LNCaP clone FGC (cell line): ENCODE data around the gene CRIP1.
A peak's percentile ranks its signal among the peaks of the same experiment; 100 is the strongest.

Experiments
- DNase-seq: peaks from one replicate; pipeline ENCODE4 v3.0.0-alpha.2; 2011; ENCODE audit warnings: low read depth
- H3K4me3 ChIP-seq: 2 replicates; pipeline ENCODE4 v1.5.1; 2011; ENCODE audit warnings: mild to moderate bottlenecking, low read depth, low read length, control low read depth
- CTCF ChIP-seq: IDR thresholded peaks from 2 replicates; pipeline ENCODE4 v1.5.1; 2012; ENCODE audit warnings: mild to moderate bottlenecking; ENCODE audit not compliant: control insufficient read depth, insufficient read depth; ENCODE audit errors: extremely low read depth

Gene CRIP1

DNA sequence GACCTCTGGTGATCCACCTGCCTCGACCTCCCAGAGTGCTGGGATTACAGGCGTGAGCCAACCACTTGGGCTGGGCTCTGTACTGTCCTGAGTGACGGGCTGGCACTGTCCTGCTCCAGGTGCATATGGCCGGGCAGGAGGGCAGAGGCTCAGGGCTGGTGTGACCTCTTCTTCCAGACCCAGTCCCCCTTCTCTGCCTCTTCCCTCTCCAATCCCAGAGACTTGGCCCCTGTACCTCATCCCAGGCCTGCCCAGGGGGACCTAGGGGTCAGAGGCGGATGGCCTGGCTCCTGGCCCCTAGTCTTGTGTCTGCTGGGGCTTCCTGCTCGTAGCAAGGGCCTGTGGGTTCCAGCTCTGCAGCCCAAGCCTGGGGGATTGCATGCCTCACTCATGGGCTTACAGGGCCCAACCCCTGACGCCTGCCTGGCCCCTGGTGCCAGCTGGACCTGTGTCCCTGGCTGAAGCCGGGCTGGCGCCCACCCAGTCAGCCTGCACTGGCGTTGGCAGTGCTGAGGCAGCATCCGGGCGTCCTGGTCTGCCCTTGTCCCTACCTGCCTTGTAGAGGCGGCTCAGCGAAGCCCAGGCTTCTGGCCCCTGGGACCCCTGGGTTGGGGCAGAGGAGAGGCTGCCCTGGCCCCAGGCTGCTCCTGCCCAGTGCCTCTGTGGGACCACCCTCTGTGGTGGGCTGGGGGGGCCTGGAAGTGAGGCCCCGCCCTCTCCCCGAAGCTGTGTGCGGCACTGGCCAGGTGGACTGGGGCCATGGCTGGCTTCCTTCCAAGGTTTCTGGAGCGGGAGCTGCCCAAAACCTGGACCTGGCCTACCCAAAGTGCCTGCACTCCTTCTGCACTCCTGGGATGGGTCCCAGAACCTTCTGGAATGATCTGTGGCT, 8.7 kb downstream of the CRIP1 start:
- peak; percentile 44 for DNase-seq
- no peak for TF ChIP-seq CTCF

GRCh38 chr14:105495990-105496830, 9.5 kb downstream of the CRIP1 start:
- H3K4me3 ChIP-seq: no peak overlapping the region
- no peak for TF ChIP-seq CTCF
- no peak for DNase-seq

More for the DNA sequence above, 8.7 kb downstream of the CRIP1 start:
- H3K4me3 ChIP-seq: no peak overlapping the region

GRCh38 chr14:105496831-105497591, 10.3 kb downstream of the CRIP1 start:
- no peak overlapping the region for H3K4me3 ChIP-seq
- TF ChIP-seq CTCF: no peak
- no peak for DNase-seq

DNA sequence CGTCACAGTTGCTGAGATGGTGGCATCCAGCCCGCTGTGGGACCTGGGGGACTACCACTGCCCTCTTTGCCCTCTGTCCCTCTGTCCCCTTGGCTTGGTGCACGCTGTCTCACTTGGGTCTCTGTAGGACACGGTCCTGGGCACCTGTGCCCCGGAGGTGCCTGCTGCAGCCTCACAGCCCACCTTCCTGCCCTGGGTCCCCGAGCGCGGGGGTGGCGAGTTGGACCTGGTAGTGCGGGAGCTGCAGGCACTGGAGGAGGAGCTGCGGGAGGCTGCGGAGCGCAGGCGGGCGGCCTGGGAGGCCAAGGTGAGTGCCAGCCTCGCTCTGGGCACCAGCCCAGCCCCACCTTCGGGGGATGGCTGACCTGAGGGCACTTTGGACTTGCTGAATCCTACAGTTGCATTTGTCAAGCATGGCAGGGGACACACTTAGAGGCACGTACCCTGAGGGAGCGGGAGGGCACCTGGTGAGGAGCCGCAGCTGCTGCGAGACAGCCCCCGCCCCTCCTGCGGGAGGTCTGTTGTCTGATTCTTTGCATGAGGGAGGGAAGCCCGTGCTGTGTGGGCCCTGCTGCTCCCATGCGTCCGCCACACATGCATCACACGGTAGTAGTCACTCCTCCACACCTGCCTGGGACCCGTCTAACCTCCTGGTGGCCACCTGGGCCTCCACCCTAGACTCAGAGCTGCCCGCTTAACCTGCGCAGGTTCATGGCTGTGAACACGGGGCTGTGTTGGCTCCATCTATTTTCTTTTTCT, 11.2 kb downstream of the CRIP1 start:
- no peak for TF ChIP-seq CTCF
- no peak for DNase-seq
- H3K4me3 ChIP-seq: no peak overlapping the region

DNA sequence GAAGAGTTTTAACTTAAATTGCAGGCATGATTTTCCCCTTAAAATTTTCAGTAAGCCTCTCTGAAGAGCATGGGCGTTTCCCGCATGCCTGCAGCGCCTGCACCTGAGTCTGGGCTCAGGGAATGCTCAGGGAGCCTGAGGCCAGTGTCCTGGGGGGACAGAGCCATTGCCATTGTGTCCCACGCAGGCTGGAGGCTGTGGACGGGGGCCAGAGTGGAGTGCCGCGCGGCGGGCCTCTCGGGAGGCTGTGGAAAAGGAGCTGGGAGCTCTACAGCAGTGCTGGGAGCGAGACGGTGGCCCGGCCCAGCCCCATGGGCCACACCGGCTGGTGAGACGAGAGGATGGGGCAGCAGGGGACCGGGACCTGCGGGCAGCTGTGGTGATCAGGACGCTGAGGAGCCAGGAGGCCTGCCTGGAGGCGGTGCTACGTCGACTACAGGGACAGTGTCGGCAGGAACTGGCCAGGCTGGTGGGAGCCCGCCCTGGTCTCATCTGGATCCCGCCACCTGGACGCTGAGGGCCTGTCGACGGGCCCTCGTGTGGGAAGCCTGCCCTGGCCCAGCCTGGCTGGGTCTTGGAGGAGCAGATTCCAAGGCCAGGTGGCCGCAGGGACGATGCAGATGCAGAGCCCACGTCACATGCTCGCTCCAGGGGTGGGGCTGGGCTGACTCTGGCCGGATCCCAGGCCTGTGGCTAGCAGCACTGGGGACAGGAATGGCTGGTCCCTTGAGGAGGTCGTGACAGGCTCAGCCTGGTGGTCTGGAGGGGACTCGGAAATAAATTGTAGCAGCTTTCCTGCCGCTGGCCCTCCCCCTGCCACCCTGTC, 12.0 kb downstream of the CRIP1 start:
- no peak for DNase-seq
- H3K4me3 ChIP-seq: no peak overlapping the region
- no peak for TF ChIP-seq CTCF
